ENCODE measurements around the gene KIF24.
"Not testable (repeated sequence)": the region's sequence is repeated elsewhere in the genome, so short reads cannot be mapped to it uniquely, and the experiment has no call there.

Gene KIF24

DNA sequence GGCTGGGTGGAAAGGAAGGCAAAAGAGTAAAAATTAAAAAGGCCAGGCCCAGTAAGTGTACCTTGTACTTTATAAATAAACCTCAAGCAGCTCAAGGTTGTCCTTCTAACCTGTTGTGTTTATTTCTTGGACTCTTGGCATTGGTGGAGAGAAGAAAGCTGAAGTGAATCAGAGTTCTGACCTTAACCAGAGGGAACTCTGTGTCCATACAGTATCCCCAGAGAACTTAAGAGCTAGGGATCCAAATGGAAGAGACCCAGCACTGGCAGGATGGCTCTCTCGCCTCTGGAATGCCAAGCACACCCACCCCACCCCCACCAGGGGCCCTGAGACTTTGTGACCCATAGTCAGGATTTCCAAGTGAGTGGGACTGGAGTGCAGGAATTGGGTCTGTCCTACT lies 14.5 kb upstream of the KIF24 start:
- peaks cover 25% of the 10 kb centered on the region for H3K36me3 ChIP-seq (replicated peaks)
- H3K4me1 ChIP-seq: no peaks in the 10 kb centered on the region
- no peak overlapping the region for H3K4me3 ChIP-seq
- no peaks in the 10 kb centered on the region for H3K9me3 ChIP-seq
- in situ Hi-C loops (cut with MboI; ENCODE audit: low sequenced_read_pairs): no loop called here
- H3K27me3 ChIP-seq (ENCODE audit: low read depth): no peaks in the 10 kb centered on the region
- no peak for DNase-seq (ENCODE audit: low spot score in 2 of 2)

DNA sequence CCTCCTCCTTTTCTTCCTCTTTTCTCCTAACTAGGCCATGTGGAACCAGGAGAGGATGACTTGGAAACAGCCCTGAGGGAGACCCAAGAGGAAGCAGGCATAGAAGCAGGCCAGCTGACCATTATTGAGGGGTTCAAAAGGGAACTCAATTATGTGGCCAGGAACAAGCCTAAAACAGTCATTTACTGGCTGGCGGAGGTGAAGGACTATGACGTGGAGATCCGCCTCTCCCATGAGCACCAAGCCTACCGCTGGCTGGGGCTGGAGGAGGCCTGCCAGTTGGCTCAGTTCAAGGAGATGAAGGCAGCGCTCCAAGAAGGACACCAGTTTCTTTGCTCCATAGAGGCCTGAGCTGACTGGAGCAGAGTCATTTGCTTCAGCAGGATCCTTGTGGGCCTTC lies 14.0 kb upstream of the KIF24 start:
- in situ Hi-C loops (cut with MboI; ENCODE audit: low sequenced_read_pairs): no loop called here
- no peak overlapping the region for H3K4me3 ChIP-seq
- peaks cover 26% of the 10 kb centered on the region for H3K36me3 ChIP-seq (replicated peaks)
- no peaks in the 10 kb centered on the region for H3K4me1 ChIP-seq
- H3K9me3 ChIP-seq: no peaks in the 10 kb centered on the region
- no peaks in the 10 kb centered on the region for H3K27me3 ChIP-seq (ENCODE audit: low read depth)
- no peak for DNase-seq (ENCODE audit: low spot score in 2 of 2)

DNA sequence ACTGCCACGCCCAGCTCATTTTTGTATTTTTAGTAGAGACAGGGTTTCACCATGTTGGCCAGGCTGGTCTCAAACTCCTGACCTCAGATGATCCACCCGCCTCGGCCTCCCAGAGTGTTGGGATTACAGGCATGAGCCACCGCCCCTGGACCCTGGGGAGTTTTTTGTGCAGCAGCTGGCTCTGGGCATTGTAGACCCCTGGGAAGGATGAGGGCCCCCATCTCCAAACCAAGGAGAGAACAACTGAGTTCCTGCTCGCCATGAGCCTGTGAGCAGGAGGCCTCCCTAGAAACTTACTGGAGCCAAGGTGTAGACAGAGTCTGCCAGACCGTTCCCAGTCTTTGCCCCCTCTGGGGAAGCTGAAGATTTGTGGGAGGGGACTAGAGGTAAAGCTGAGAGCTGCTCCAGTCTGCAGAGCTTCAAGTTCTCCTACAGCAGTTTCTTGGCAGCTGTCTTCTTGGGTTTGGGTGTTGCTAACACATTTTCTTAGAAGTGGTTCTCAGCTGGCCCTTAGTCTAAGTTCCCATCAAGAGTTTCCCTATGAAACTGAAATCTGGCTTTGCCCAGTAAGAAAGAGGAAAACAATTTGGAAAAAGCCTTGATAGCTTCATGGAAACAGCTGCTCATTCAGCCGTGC lies 12.7 kb upstream of the KIF24 start:
- Histone ChIP-seq H3K4me1 (no peaks in the 10 kb centered on the region), H3K36me3 (replicated peaks) (peaks cover 26% of the 10 kb centered on the region), H3K27me3 (ENCODE audit: low read depth) (no peaks in the 10 kb centered on the region), H3K4me3 (no peak overlapping the region), H3K9me3 (no peaks in the 10 kb centered on the region)
- no peak for DNase-seq (ENCODE audit: low spot score in 2 of 2)
- in situ Hi-C loops (cut with MboI; ENCODE audit: low sequenced_read_pairs): no loop called here

DNA sequence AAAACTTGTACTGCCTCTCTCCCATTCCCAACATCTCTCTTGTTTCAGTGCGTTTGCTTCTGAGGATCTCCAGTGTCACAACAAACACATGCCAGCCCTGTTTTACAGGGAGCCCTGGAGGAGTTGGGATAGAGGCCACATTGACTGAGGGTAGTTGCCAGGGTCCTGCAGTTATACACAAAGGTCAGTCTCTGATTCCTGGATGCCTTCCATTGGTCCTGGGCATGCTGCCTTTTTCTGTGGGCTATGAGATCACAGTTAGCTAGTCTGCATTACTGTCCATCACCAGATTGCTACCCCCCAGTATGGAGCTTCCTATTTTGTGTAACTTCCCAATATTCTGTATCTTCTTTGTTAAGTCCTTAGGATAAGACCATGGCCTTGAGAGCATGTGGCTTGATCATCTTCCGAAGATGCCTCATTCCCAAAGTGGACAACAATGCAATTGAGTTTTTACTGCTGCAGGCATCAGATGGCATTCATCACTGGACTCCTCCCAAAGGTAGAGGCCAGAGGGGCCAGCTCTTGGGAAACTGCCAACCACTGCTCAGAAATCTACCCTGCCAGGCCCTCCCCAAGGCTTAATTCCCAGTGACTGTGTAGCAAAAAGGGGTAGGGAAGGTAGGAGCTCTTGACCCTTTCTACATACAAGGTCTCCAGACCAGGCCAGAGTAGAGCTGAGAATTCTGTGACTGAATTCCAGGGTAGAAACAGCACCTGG lies 9.8 kb upstream of the KIF24 start:
- Histone ChIP-seq H3K4me3 (no peak overlapping the region), H3K36me3 (replicated peaks) (peaks cover 26% of the 10 kb centered on the region), H3K9me3 (no peaks in the 10 kb centered on the region), H3K4me1 (peaks cover 9% of the 10 kb centered on the region), H3K27me3 (ENCODE audit: low read depth) (no peaks in the 10 kb centered on the region)
- in situ Hi-C loops (cut with MboI; ENCODE audit: low sequenced_read_pairs): loop anchor here (5.0 kb wide), 1 partner anchor 38 kb away; the partner anchor contains the start of gene MYORG
- no peak for DNase-seq (ENCODE audit: low spot score in 2 of 2)

DNA sequence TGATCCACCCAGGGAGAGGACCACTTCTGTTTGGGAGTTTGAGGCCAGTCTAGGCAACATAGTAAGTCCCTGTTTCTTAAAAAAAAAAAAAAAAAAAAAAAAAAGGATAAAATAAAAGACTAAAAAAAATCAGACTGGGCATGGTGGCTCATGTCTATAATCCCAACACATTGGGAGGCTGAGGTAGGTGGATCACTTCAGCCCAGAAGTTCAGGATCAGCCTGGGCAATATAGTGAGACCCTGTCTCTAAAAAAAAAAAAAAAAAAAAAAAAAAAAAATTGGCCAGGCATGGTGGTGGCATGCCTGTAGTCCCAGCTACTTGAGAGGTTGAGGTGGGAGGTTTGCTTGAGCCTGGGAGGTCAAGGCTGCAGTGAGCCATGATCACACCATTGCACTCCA lies 9.0 kb upstream of the KIF24 start:
- in situ Hi-C loops (cut with MboI; ENCODE audit: low sequenced_read_pairs): loop anchor here (5.0 kb wide), 1 partner anchor 39 kb away; the partner anchor contains the start of gene MYORG

DNA sequence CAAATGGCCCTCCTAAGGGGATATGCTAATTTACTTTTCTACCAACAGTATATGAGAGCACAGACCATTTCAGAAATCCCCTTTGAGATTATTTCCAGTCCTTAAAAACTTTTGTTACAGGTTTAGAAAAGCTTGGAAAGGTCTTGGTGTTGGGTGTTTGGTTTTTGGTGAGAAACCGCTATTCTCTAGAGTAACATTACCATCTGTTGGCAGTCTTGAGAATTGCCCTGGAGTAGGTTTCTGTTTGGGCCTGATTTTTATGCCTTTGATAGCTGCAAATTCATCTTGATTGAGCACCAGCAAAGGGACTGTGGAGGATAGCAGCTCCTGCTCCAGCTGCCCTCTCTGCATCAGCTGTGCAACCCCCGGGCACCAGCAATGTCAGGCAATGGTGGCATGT lies 8.3 kb upstream of the KIF24 start:
- in situ Hi-C loops (cut with MboI; ENCODE audit: low sequenced_read_pairs): loop anchor here (5.0 kb wide), 1 partner anchor 40 kb away; the partner anchor contains the start of gene MYORG
- H3K9me3 ChIP-seq: no peaks in the 10 kb centered on the region
- no peaks in the 10 kb centered on the region for H3K27me3 ChIP-seq (ENCODE audit: low read depth)
- H3K4me3 ChIP-seq: no peak overlapping the region
- no peak for DNase-seq (ENCODE audit: low spot score in 2 of 2)
- H3K36me3 ChIP-seq (replicated peaks): peaks cover 26% of the 10 kb centered on the region
- H3K4me1 ChIP-seq: peaks cover 17% of the 10 kb centered on the region

More for the DNA sequence above, 9.0 kb upstream of the KIF24 start:
- peaks cover 26% of the 10 kb centered on the region for H3K36me3 ChIP-seq (replicated peaks)
- not testable (repeated sequence) for DNase-seq (ENCODE audit: low spot score in 2 of 2); H3K4me3 ChIP-seq; H3K9me3 ChIP-seq; H3K27me3 ChIP-seq (ENCODE audit: low read depth)
- H3K4me1 ChIP-seq: peaks cover 12% of the 10 kb centered on the region

DNA sequence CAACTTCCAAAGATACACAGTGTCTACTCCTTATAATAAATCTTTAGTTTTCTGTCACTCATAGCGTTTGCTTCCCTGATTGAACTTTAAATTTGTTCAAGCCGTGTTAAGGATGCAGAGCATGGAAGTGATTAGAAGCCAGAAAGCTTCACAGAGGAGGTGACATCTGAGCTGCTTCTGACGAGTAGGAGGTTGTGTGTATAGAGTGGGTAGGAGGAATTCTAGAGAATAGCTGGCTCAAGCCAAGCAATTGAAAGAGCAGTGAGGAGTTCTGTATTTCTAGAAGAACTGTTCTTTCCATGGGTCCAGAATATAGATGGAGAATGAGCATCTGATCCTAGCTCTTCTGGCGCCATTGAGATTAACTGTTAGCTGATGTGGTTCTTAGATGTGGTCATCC lies 6.3 kb upstream of the KIF24 start:
- Histone ChIP-seq H3K4me3 (no peak overlapping the region), H3K9me3 (no peaks in the 10 kb centered on the region), H3K27me3 (ENCODE audit: low read depth) (no peaks in the 10 kb centered on the region), H3K4me1 (peaks cover 27% of the 10 kb centered on the region), H3K36me3 (replicated peaks) (peaks cover 16% of the 10 kb centered on the region)
- no peak for DNase-seq (ENCODE audit: low spot score in 2 of 2)
- in situ Hi-C loops (cut with MboI; ENCODE audit: low sequenced_read_pairs): loop anchor here (5.0 kb wide), 1 partner anchor 42 kb away; the partner anchor contains the start of gene MYORG

DNA sequence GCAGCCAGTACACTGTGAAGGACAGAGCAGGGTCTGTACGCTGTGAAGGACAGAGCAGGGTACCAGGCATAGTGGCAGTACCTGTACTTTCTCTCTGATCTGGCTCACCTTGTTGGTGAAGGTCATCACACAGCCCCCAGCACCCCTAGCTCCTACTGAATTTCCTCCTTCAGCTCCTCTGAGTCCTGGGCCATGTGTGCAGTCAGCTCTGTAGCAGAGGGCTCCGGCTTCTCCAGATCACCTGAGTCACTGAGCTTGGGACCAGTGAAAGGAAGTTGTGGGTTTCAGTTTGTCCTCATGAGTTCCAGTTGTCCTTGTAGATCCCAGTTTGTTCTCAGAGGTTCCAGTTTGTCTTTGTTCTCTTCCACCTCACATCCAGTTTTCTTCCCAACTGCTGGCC lies 5.8 kb upstream of the KIF24 start:
- DNase-seq (ENCODE audit: low spot score in 2 of 2): no peak
- Histone ChIP-seq H3K27me3 (ENCODE audit: low read depth) (no peaks in the 10 kb centered on the region), H3K4me3 (no peak overlapping the region), H3K9me3 (no peaks in the 10 kb centered on the region), H3K36me3 (replicated peaks) (peaks cover 11% of the 10 kb centered on the region), H3K4me1 (peaks cover 28% of the 10 kb centered on the region)
- in situ Hi-C loops (cut with MboI; ENCODE audit: low sequenced_read_pairs): loop anchor here (5.0 kb wide), 1 partner anchor 42 kb away; the partner anchor contains the start of gene MYORG

DNA sequence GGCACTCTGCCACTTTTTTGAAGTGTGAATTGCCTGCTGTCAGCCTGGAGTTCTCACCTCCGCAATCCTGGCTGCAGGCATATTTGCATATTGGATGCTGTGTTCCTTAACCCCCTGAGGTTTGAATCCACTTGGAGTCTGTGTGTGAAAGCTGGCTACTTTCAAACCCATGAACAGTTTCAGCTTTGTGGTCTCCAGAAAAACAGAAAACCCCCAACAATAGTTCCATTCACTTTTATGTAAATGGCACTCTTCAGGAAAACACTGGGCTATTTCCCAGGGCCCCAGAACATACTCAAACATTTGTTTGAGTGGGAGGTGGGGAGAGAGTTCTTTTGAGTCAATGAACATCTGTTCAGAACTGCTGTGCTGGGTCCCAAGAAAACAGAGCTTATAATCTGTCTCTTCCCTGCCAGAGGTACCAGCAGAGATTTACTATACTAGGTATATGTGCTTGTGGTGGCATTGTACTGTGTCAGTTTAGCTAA lies 5.3 kb upstream of the KIF24 start:
- no peaks in the 10 kb centered on the region for H3K9me3 ChIP-seq
- no peaks in the 10 kb centered on the region for H3K27me3 ChIP-seq (ENCODE audit: low read depth)
- peaks cover 9% of the 10 kb centered on the region for H3K36me3 ChIP-seq (replicated peaks)
- peaks cover 28% of the 10 kb centered on the region for H3K4me1 ChIP-seq
- in situ Hi-C loops (cut with MboI; ENCODE audit: low sequenced_read_pairs): no loop called here
- H3K4me3 ChIP-seq: no peak overlapping the region
- DNase-seq (ENCODE audit: low spot score in 2 of 2): peak; percentile 75 to 93

DNA sequence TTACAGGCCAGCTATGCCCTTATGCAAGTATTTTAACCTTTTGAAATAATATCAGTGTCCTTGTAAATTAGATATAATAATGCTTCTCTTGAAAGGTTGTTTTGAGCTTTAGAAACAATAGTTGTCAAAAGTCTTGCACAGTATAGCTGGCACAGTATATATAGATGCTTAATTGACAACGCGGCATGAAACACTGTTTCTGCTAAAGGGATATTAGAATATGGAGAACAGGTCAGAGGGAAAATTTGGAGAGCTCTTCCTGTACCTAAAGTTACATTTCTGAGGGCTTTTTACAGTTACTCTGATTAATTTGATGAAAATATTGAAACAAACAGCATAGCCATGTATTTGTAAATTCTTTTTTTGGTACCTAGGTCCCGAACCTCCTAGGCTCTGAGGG lies 4.8 kb upstream of the KIF24 start:
- Histone ChIP-seq H3K4me1 (peaks cover 28% of the 10 kb centered on the region), H3K36me3 (replicated peaks) (peaks cover 3% of the 10 kb centered on the region), H3K27me3 (ENCODE audit: low read depth) (no peaks in the 10 kb centered on the region), H3K9me3 (no peaks in the 10 kb centered on the region), H3K4me3 (no peak overlapping the region)
- in situ Hi-C loops (cut with MboI; ENCODE audit: low sequenced_read_pairs): no loop called here
- DNase-seq (ENCODE audit: low spot score in 2 of 2): no peak

DNA sequence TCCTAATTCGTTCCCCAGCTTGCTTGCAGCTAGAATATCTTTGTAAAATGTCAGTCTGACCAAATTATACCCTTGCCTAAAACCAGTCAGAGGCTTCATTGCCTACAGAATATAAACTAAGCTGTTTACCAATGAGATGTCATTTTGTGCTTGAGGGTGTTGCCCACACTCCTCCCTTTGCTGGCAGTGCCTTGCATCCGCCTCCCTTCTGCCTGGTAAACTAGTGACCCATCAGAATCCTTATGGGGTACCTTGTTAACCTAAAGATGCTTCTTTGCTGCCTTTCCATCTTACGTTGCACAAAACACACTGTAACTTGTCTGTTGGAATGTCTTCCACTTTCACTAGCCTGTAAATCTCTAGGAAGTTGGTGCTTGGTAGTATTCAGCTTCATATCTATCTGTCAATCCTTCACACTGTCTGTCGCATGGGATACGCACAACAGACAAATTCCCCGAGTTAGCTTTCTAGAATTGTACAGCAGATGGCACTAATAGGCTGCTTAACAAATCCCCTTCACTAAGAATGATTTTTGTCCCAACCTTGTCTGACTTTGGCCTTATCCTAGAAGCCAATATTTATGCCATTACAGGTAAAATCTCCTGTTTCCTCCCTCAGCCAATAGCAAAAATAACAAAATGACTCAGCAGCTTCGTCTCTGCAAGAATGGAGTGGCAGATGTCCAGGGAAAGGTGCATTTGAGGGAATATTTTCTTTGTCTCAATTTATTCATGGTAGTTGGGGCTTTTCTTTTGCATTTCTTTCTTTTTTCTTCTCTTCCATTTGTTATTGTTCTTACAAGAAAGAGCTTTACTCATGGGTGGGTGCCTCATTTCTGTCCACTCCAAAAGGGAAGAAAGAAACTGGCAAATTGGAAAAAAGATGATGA lies 3.3 kb upstream of the KIF24 start:
- in situ Hi-C loops (cut with MboI; ENCODE audit: low sequenced_read_pairs): no loop called here

DNA sequence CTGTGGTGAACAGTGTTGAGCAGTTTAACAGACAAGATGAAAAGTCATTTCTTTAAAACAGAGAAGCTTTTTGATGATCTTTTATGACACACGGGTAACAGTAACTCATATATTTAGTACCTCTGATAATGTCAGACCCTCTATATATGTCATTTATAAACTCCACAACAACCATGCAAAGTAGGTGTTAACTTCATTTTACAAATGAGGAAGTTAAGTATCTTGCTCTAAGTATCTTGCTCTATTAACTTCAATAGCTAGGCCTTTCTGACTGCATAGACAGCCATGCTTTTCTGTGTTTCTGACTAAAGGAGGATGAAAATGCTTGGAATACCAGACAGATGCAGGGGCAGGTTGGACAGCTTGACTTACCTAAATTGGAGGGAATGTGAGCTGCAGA lies 2.1 kb upstream of the KIF24 start:
- Histone ChIP-seq H3K4me1 (peaks cover 31% of the 10 kb centered on the region), H3K36me3 (replicated peaks) (no peaks in the 10 kb centered on the region), H3K27me3 (ENCODE audit: low read depth) (no peaks in the 10 kb centered on the region), H3K9me3 (no peaks in the 10 kb centered on the region), H3K4me3 (no peak overlapping the region)
- in situ Hi-C loops (cut with MboI; ENCODE audit: low sequenced_read_pairs): no loop called here
- DNase-seq (ENCODE audit: low spot score in 2 of 2): no peak

More for the DNA sequence above, 3.3 kb upstream of the KIF24 start:
- Histone ChIP-seq H3K36me3 (replicated peaks) (no peaks in the 10 kb centered on the region), H3K4me1 (peaks cover 31% of the 10 kb centered on the region), H3K9me3 (no peaks in the 10 kb centered on the region), H3K27me3 (ENCODE audit: low read depth) (no peaks in the 10 kb centered on the region), H3K4me3 (no peak overlapping the region)
- DNase-seq (ENCODE audit: low spot score in 2 of 2): peak; percentile 29 to 66

DNA sequence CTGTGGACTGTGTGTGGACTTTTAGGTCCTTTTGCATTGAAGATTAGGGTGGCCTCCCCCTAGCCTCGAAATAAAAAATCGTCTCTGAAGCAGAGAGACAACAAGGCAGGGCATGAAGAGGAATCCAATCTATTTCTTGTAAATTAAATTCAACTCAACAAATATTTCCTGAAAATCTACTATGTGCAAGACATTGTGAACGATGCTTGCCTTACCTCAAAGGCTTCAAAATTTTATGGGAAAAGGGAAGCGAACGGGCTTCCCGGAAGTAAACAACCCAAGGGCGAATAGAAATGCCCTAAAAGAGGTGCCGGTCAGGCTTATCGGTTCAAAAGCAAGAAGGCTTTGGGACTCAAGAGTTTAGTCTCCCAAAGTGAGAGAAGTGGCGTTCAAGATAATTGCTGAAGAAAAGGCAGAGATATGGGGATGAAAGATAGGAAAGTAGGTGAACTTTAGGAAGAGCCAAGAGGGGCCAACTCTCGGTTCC lies 525 bp downstream of the KIF24 start:
- Histone ChIP-seq H3K4me3 (peak overlapping the region; percentile 81), H3K9me3 (no peaks in the 10 kb centered on the region), H3K4me1 (peaks cover 19% of the 10 kb centered on the region), H3K36me3 (replicated peaks) (no peaks in the 10 kb centered on the region), H3K27me3 (ENCODE audit: low read depth) (no peaks in the 10 kb centered on the region)
- peak; percentile 45 to 55 for DNase-seq (ENCODE audit: low spot score in 2 of 2)
- in situ Hi-C loops (cut with MboI; ENCODE audit: low sequenced_read_pairs): no loop called here
